AG04449 (cell line): Measurements from ENCODE around the gene HES2.
"Not testable (repeated sequence)": the region's sequence is repeated elsewhere in the genome, so short reads cannot be mapped to it uniquely, and the experiment has no call there.

Experiments
- CTCF ChIA-PET: fragments of 350-600 bp; formaldehyde crosslinking; extraction: SDS; loops from one replicate; lab custom pipeline; 2021; ENCODE audit warnings: antibody characterized with exemption; lab: Yijun Ruan, JAX
- POLR2A ChIA-PET: fragments of 400-600, 350-600 bp; formaldehyde crosslinking; extraction: SDS; loops from one replicate; lab custom pipeline; 2020; ENCODE audit warnings: antibody characterized with exemption, inconsistent platforms; lab: Yijun Ruan, JAX
- DNase-seq: peaks from one replicate; pipeline ENCODE4 v3.0.0-alpha.2; 2010; ENCODE audit warnings: low read depth, low spot score
- H3K4me3 ChIP-seq: 2 replicates; pipeline ENCODE4 v1.5.1; 2011; ENCODE audit warnings: low read depth, mild to moderate bottlenecking, control low read depth, low read length
- TF ChIP-seq, protein P1 (sequence below): IDR thresholded peaks from one replicate; pipeline ENCODE4 v1.5.1; 2011; ENCODE audit warnings: mild to moderate bottlenecking, moderate library complexity, low read length, control low read depth, inconsistent platforms; ENCODE audit not compliant: insufficient read depth; ENCODE audit errors: missing control alignments

The HES2 gene

DNA sequence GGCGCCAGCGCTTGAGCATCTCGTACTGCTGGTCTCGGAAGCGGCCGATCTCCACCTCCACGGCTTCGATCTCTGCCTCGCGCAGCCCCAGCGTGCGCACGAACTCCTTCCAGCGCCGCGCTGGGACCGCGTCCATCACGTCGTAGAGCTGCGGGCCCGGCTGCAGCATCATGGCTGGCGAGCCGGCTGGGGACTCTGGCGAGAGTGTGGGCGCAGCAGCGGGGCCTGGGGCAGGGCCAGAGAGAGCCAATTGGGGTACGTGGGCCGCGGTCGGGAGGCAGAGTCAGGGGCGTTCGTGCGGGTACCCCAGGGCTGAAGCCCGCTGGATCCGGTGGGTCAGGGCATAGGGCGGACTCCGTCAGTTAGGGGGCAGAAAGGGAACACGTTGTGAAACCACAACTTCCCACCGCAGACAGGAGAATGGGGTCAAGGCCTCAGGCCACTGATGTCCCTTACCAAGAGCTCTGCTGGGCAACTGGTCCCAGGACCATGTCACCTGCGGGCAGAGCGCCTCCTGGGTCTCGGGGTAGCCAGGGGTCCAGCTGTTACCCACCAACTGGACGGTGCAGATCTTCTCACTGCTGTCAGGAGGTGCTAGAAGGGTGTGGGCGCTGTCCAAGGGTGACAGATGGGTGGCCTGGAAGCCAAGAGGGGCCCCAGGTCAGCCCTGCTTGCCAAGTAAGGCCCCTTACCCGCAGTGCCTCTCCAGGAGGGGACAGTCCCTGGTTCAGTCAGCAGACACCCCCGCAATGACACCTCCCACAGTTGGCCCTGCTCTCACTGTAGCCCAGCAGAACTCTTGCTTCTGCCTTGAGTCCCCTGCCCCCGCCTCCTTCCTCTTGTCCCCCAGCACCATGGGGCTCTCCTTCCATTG, 42.1 kb upstream of the HES2 start:
- DNase-seq: no peak
- CTCF ChIA-PET: interaction anchor here (0.8 to 3.9 kb wide), 8 partner anchors 9 to 114 kb away, joined by 3 to 20 read pairs (median 6); no protein-coding TSS in a partner anchor
- H3K4me3 ChIP-seq: no peak overlapping the region
- POLR2A ChIA-PET: no interaction called here
- TF ChIP-seq, protein P1, sequence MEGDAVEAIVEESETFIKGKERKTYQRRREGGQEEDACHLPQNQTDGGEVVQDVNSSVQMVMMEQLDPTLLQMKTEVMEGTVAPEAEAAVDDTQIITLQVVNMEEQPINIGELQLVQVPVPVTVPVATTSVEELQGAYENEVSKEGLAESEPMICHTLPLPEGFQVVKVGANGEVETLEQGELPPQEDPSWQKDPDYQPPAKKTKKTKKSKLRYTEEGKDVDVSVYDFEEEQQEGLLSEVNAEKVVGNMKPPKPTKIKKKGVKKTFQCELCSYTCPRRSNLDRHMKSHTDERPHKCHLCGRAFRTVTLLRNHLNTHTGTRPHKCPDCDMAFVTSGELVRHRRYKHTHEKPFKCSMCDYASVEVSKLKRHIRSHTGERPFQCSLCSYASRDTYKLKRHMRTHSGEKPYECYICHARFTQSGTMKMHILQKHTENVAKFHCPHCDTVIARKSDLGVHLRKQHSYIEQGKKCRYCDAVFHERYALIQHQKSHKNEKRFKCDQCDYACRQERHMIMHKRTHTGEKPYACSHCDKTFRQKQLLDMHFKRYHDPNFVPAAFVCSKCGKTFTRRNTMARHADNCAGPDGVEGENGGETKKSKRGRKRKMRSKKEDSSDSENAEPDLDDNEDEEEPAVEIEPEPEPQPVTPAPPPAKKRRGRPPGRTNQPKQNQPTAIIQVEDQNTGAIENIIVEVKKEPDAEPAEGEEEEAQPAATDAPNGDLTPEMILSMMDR: no peak

DNA sequence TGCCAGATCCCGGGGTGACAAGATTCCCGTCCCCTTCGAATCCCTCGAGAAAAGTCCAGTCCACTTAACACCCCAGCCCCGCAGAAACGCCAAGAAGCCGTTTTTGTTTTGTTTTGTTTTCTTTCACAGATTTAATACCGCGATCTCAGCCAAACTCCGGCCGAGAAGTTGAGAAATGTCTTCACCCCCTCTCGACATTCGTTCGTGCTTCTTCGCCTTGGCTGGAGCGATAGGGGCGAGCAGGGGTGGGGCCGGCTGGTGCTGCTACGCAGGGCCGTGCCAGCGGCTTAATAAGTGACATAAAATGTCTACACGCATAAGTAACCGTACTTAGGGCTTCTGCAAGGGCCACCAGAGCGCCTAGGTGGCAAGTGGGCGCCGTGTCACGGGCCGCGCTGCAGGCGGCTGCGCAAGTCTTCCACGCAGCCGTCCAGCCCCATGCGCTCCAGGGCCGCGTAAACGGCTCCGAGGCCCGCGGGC, 41.4 kb upstream of the HES2 start:
- CTCF ChIA-PET: interaction anchor here (1.9 to 3.9 kb wide), 3 partner anchors 11 to 23 kb away, joined by 8 to 20 read pairs (median 16); no protein-coding TSS in a partner anchor
- TF ChIP-seq, protein P1: no peak
- no peak for DNase-seq
- POLR2A ChIA-PET: no interaction called here
- H3K4me3 ChIP-seq: no peak overlapping the region

DNA sequence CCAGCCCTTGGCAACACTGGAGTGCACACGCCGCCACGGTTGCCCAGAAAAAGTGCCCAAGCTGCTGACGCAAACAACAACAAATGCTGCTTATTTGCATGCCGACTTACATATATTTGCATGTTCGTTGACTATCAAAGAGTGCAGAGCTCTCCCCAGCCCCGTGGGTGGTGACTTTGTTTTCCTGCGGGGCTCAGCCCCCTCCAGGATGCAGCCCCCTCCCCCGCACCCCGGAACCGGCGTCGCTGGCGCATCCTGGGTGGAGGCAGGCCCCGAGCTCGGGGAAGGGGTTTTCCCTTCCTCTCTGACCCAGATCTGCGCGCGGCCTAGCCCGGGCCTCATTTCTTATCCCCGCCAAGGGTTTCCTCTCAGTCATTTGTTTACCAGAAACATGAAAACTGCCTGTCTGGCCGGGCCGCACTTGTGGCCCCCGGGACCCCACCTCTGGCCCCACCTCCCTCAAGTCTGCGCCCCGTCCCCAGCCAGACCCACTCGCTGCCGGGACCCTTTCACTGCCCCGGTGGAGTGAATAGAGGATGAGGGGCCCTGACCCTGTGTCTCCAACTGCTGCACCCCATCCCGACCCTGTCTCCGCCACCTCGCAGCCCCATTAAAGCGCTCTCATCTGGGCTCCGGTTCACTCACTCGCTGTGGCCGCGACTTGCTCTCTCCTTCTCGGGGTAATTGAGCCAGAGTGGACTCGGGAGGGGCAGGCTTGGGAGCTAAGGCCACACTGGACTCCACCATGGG, 40.8 kb upstream of the HES2 start:
- CTCF ChIA-PET: interaction anchor here (1.3 to 3.4 kb wide), 2 partner anchors 17 to 23 kb away, joined by 3 to 20 read pairs; no protein-coding TSS in a partner anchor
- POLR2A ChIA-PET: no interaction called here
- TF ChIP-seq, protein P1: no peak
- DNase-seq: no peak
- no peak overlapping the region for H3K4me3 ChIP-seq

DNA sequence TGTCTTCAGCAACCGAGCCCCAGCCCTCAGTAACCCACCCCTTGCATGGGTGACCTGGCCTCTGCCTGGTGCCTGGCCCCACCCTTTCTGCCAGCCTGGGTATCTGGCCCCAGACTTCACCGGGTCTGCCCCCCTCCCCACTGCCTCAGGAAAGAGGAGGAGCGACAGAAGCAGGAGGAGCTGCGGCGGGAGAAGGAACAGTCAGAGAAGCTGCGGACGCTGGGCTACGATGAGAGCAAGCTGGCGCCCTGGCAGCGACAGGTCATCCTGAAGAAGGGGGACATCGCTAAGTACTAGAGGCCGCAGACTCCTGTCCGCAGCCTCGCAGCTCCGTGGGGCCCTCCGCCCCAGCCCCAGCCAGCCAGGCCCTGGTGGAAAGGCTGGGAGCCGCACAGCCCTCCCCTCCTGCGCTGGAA, 40.1 kb upstream of the HES2 start:
- no peak overlapping the region for H3K4me3 ChIP-seq
- ChIA-PET CTCF (interaction anchor here (1.3 to 3.4 kb wide), 2 partner anchors 17 to 22 kb away, joined by 3 to 20 read pairs; no protein-coding TSS in a partner anchor), POLR2A (no interaction called here)
- no peak for DNase-seq
- TF ChIP-seq, protein P1: no peak

DNA sequence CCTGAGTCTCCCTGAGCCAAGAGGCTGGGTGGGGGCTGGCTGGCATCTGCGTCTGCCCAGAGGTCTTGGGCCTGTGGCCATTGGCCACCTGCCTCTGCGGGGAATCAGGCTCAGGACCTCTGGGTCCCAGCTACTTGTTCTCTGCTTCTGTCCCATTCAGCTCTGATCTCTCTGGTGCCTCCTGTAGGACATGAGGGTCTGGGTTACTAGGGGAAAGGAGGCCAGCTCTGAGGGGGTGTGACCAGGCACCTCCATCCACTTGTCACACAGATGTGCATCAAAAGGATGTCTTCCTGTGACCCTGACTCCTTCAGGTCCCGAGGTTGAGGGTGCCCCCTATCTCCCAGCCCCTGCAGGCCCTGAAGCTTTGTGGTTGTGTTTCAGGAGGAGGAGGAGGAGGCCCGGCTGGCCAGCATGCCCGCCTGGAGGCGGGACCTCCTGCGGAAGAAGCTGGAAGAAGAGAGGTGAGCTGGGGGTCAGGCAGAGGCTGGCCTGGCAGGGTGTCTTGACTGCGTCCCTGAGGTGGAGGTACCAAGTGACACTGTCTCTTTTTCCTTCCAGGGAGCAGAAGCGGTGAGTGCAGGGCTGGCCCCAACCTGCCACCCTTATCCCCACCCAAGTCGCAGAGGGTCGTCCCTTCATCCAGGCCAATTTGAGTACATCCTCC, 37.2 kb upstream of the HES2 start:
- H3K4me3 ChIP-seq: no peak overlapping the region
- ChIA-PET POLR2A (no interaction called here), CTCF (interaction anchor here (0.6 to 1.3 kb wide), 3 partner anchors 11 to 20 kb away, joined by 3 to 4 read pairs (median 3); no protein-coding TSS in a partner anchor)
- TF ChIP-seq, protein P1: no peak
- DNase-seq: no peak

DNA sequence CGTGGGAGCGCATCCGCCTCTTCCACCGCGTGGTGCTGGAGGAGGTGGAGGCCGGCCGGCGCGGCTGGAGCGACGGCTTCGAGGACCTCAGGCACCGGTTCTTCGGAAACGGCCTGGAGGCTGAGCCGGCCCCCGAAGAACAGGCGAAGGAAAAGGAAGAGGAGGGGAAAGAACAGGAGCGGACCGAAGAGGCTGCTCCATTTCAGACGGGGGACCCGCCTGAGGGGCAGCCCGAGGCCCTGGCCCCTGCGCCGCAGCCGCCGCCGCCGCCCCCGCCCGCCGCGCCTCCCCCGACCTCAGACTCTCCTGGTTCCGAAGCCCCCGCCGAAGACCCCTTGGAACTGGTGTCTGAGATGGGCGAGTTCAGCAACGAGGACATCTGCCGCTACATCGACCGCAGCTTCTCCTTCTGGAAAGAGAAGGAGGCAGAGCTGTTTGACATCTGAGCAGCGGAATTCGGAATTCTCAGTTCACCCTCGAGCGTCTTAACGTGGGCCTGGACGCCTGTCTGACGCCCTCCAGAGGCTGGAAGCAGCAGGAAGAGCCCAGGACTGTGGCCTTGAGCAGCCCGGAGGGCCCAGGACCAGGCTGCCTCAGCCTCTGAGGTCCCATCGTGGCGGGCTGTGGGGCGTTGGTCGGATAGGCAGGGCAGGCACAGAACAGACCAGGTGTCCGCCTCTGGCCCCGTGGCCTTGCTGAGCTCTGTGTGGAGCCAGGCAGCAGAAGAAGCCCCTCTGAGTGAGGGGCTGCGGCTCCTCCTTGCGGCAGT, 36.2 kb upstream of the HES2 start:
- DNase-seq, POLR2A ChIA-PET, H3K4me3 ChIP-seq: not testable (repeated sequence)
- CTCF ChIA-PET: interaction anchor here (0.9 to 1.3 kb wide), 2 partner anchors 10 to 19 kb away, joined by 3 to 4 read pairs; no protein-coding TSS in a partner anchor
